HG02623 (cell line): Measurements from ENCODE around the gene LIX1L.
A peak's percentile ranks its signal among the peaks of the same experiment; 100 is the strongest.

Experiments
- ATAC-seq: cut with Tn5 transposase; IDR thresholded peaks from one replicate; pipeline ENCODE4 v1.9.1; 2021; ENCODE audit warnings: moderate library complexity; ENCODE audit not compliant: unreplicated experiment

The LIX1L gene

GRCh38 chr1:145985502-145986439 lies 28.0 kb upstream of the LIX1L start:
- no peak for ATAC-seq

- no peak for ATAC-seq
Measured at GRCh38 chr1:145985129-145985501, 27.3 kb upstream of the LIX1L start.

- ATAC-seq, result no peak
Measured at GRCh38 chr1:145983960-145984830, 26.4 kb upstream of the LIX1L start.

- no peak for ATAC-seq
Measured at GRCh38 chr1:145983206-145983675, 25.4 kb upstream of the LIX1L start.

- ATAC-seq, result no peak
Measured at GRCh38 chr1:145982010-145982723, 24.4 kb upstream of the LIX1L start.

- ATAC-seq, result no peak
Measured at GRCh38 chr1:145980457-145980994, 22.7 kb upstream of the LIX1L start.

GRCh38 chr1:145979746-145980456 lies 22.1 kb upstream of the LIX1L start:
- no peak for ATAC-seq

GRCh38 chr1:145978854-145979745 lies 21.3 kb upstream of the LIX1L start:
- peak; percentile 87 for ATAC-seq

GRCh38 chr1:145978471-145978853 lies 20.6 kb upstream of the LIX1L start:
- ATAC-seq, result no peak

GRCh38 chr1:145977486-145978470 lies 20.0 kb upstream of the LIX1L start:
- ATAC-seq, result no peak

- ATAC-seq, result no peak
Measured at GRCh38 chr1:145977016-145977415, 19.2 kb upstream of the LIX1L start.

GRCh38 chr1:145975216-145975615 lies 17.4 kb upstream of the LIX1L start:
- no peak for ATAC-seq

GRCh38 chr1:145974721-145975120 lies 16.9 kb upstream of the LIX1L start:
- ATAC-seq, result no peak

GRCh38 chr1:145972580-145972979 lies 14.8 kb upstream of the LIX1L start:
- no peak for ATAC-seq

GRCh38 chr1:145967288-145967687 lies 9.5 kb upstream of the LIX1L start:
- no peak for ATAC-seq

GRCh38 chr1:145965119-145965744 lies 7.4 kb upstream of the LIX1L start:
- no peak for ATAC-seq

GRCh38 chr1:145964328-145965118 lies 6.7 kb upstream of the LIX1L start, which contains the start of the genes ANKRD34A and POLR3GL:
ANKRD34A (minus strand) TSS chr1:145964575; CDS start chr1:145961759, 2,816 bp downstream.
POLR3GL (plus strand) TSS chr1:145964690; CDS start chr1:145974866, 10,176 bp downstream.
- peak; percentile 92 for ATAC-seq
